Glutamatergic neuron (in vitro differentiated cells): Measurements from ENCODE around the gene SH2D2A. TPM values are rescaled to one million over a fixed set of nuclear protein-coding genes. Genes with fewer than 3 reads are reported as not detected.

Experiments used
- DNase-seq: peaks from one replicate; pipeline ENCODE4 v3.0.0; 2022
- H3K27ac Mint-ChIP-seq: one replicate; pipeline ENCODE4 v1.8.0; 2020; ENCODE audit warnings: mild to moderate bottlenecking, mixed read lengths, inconsistent platforms; ENCODE audit not compliant: unreplicated experiment
- H3K27me3 Mint-ChIP-seq: one replicate; pipeline ENCODE4 v1.8.0; 2020; ENCODE audit warnings: mild to moderate bottlenecking, moderate library complexity, mixed read lengths, inconsistent platforms; ENCODE audit not compliant: unreplicated experiment
- H3K36me3 Mint-ChIP-seq: one replicate; pipeline ENCODE4 v1.8.0; 2020; ENCODE audit warnings: mild to moderate bottlenecking, mixed read lengths, inconsistent platforms; ENCODE audit not compliant: unreplicated experiment
- H3K4me1 Mint-ChIP-seq: one replicate; pipeline ENCODE4 v1.8.0; 2020; ENCODE audit warnings: mild to moderate bottlenecking, low read depth, mixed read lengths, inconsistent platforms; ENCODE audit not compliant: unreplicated experiment
- H3K4me3 Mint-ChIP-seq: one replicate; pipeline ENCODE4 v1.8.0; 2020; ENCODE audit warnings: mild to moderate bottlenecking, mixed read lengths, inconsistent platforms; ENCODE audit not compliant: unreplicated experiment
- H3K9me3 Mint-ChIP-seq: one replicate; pipeline ENCODE4 v1.8.0; 2020; ENCODE audit warnings: mild to moderate bottlenecking, moderate library complexity, mixed read lengths, inconsistent platforms; ENCODE audit not compliant: unreplicated experiment
- total RNA-seq: library from RNA; stranded (reverse); fragmentation: NEBNext Ultra II Directional; extraction: Animal tissue kit (Norgen Biotek cat#: 25700); gene quantifications from one replicate; pipeline ENCODE4 v1.2.1, GENCODE V29; 2021; ENCODE audit not compliant: unreplicated experiment
- TF ChIP-seq, protein P1 (sequence below): fragments of 200-600 bp; sonication (generic); IDR thresholded peaks from one replicate; pipeline ENCODE4 v1.5.0; 2021; ENCODE audit not compliant: partially characterized antibody, unreplicated experiment

The SH2D2A gene
- total RNA-seq, 1 donor from 2014 or later = 0.86 TPM

DNA sequence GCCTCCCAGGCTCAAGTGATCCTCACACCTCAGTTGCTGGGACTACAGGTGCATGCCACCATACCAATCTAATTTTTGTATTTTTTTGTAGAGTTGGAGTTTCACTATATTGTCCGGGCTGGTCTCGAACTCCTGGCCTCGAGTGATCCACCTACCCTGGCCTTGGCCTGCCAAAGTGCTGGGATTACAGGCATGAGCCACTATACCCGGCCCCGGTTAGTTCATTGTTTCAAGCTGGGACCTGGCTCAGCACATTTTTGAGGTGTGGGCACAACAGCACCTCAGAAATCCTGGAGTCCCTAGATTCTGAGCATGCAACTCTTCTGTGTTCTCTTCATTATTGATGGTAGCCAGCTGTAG is 21.3 kb downstream of the SH2D2A start:
- H3K4me3 Mint-ChIP-seq = no peak overlapping the region
- H3K36me3 Mint-ChIP-seq = no peaks in the 10 kb centered on the region
- H3K4me1 Mint-ChIP-seq = peaks cover 12% of the 10 kb centered on the region

DNA sequence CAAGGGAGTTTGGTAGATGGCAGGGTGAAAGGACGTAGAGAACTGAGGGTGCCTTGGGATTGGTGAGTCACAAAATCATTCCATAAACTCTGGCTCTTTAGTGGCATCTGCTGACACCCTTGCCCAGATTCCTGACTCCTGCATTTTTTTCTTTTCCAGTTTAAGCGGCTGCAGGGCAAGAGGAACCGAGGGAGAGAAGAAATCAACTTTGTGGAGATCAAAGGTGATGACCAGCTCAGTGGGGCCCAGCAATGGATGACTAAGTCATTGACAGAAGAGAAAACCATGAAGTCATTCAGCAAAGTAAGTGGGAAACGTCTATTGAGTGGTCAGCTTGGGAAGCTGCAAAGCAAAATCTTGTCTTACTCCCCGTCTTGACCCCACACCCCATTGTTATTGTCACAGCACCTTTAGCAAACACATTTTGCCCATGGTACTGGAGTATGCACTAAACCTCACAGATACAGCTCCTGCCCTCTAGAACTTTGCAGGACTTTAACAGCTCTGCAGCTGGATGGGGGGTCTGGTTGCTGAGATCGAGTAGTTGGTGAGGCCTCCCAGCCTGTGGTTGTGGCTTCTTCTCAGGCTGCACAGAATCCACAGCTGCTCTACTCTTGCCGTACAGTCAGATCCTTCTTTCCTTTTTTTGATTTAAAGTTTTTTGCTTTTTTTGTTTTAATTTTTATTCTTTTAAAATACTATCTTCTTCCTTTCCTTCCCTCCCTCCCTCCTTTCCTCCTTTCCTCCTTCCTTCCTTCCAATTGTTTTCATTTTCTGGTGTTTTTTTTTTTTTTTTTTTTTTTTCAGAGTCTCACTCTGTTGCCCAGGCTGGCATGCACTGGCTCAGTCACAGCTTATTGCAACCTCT is 21.9 kb downstream of the SH2D2A start:
- Mint-ChIP-seq H3K4me3 (no peak overlapping the region), H3K36me3 (no peaks in the 10 kb centered on the region), H3K27ac (no peak overlapping the region), H3K4me1 (peaks cover 10% of the 10 kb centered on the region), H3K9me3 (no peaks in the 10 kb centered on the region), H3K27me3 (no peaks in the 10 kb centered on the region)
- TF ChIP-seq, protein P1, sequence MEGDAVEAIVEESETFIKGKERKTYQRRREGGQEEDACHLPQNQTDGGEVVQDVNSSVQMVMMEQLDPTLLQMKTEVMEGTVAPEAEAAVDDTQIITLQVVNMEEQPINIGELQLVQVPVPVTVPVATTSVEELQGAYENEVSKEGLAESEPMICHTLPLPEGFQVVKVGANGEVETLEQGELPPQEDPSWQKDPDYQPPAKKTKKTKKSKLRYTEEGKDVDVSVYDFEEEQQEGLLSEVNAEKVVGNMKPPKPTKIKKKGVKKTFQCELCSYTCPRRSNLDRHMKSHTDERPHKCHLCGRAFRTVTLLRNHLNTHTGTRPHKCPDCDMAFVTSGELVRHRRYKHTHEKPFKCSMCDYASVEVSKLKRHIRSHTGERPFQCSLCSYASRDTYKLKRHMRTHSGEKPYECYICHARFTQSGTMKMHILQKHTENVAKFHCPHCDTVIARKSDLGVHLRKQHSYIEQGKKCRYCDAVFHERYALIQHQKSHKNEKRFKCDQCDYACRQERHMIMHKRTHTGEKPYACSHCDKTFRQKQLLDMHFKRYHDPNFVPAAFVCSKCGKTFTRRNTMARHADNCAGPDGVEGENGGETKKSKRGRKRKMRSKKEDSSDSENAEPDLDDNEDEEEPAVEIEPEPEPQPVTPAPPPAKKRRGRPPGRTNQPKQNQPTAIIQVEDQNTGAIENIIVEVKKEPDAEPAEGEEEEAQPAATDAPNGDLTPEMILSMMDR = no peak
- DNase-seq = no peak

More for the DNA sequence above, 21.3 kb downstream of the SH2D2A start:
- TF ChIP-seq, protein P1 = no peak
- Mint-ChIP-seq H3K27ac (no peak overlapping the region), H3K27me3 (no peaks in the 10 kb centered on the region), H3K9me3 (no peaks in the 10 kb centered on the region)
- no peak for DNase-seq

DNA sequence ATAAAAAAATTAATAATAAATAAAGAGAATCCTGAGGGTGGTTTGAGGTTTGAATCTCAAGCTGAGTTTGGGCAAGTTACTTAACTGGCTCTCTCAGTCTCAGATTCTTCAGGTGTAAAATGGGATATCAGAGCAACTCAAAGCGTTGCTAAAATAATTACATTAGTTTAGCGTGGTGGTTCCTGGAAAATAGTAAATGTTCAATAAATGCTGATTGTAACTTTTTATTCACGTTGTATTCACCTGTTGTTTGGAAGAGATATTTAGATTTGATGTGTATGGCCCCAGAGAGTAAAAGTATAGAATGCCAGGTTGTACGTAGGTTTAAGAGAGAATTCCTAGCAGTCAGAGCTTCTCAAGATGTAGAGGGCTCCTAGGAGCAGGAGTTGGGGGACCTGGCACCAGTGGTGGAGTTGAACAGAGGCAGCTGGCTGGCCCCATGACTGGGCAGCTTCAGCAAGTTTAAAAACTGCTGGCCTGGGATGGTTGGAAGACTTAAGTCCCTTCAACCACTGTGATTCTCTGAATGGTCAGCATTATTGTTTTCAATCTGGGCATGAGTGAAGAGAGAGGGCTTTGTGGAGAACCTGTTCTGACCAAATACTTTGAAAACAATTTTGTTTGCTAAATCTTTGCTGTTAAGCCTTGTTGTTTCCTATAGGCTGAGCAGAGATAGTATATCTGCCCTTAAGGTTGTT is 26.9 kb downstream of the SH2D2A start:
- no peaks in the 10 kb centered on the region for H3K9me3 Mint-ChIP-seq
- H3K4me1 Mint-ChIP-seq = no peaks in the 10 kb centered on the region
- peaks cover 5% of the 10 kb centered on the region for H3K36me3 Mint-ChIP-seq
- DNase-seq = no peak
- no peak overlapping the region for H3K27ac Mint-ChIP-seq
- no peak overlapping the region for H3K4me3 Mint-ChIP-seq
- peaks cover 3% of the 10 kb centered on the region for H3K27me3 Mint-ChIP-seq
- TF ChIP-seq, protein P1 = no peak

DNA sequence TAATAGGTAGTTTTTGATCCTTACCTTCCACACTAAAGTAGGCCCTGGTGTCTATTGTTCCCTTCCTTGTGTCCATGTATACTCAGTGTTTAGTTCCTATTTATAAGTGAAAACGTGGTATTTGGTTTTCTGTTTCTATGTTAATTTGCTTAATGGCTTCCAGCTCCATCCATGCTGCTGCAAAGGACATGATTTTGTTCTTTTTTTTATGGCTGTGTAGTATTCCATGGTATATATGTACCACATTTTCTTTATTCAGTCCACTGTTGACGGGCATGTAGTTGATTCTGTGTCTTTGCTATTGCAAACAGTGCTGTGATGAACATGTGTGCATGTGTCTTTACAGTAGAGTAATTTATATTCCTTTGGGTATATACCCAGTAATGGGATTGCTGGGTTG is 28.5 kb downstream of the SH2D2A start:
- Mint-ChIP-seq H3K27ac (no peak overlapping the region), H3K4me1 (no peaks in the 10 kb centered on the region), H3K9me3 (no peaks in the 10 kb centered on the region), H3K4me3 (no peak overlapping the region), H3K27me3 (peaks cover 3% of the 10 kb centered on the region), H3K36me3 (peaks cover 5% of the 10 kb centered on the region)
- TF ChIP-seq, protein P1 = no peak
- DNase-seq = no peak

DNA sequence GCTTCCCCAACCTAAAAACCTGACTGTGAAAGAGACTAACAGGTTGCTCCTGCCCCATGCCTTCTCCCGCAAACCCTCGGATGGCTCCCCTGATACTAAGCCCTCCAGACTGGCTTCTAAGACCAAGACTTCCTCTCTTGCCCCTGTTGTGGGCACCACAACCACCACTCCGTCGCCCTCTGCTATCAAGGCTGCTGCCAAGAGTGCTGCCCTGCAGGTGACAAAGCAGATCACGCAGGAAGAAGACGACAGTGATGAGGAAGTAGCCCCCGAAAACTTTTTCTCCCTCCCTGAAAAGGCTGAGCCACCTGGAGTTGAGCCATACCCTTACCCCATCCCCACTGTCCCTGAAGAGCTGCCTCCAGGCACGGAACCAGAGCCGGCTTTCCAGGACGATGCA is 30.0 kb downstream of the SH2D2A start:
- Mint-ChIP-seq H3K4me3 (no peak overlapping the region), H3K27me3 (peaks cover 3% of the 10 kb centered on the region), H3K4me1 (no peaks in the 10 kb centered on the region), H3K36me3 (peaks cover 5% of the 10 kb centered on the region), H3K27ac (no peak overlapping the region), H3K9me3 (no peaks in the 10 kb centered on the region)
- TF ChIP-seq, protein P1 = no peak
- no peak for DNase-seq
